T-cell (primary cell): ENCODE data around the gene CPNE8. TPM values are rescaled to one million over a fixed set of nuclear protein-coding genes. Genes with fewer than 3 reads are reported as not detected.

Experiments
- ATAC-seq, 4 experiments: fragments of 200-7000 bp in 3 of 4; fragments of 150-1000 bp in 1 of 4; cut with Tn5 transposase; replicated peaks in 1 of 4; 1 replicate in 3 of 4; 2 replicates in 1 of 4; pipeline ENCODE4 v1.10.0; 2021; ENCODE audit warnings: moderate library complexity in 3 of 4, mild to moderate bottlenecking in 2 of 4, moderate number of reproducible peaks in 1 of 4
- CTCF ChIA-PET, 2 donors: fragments of 300-600 bp; sonication (Branson Sonifier 250); formaldehyde crosslinking; loops; one replicate each; lab custom pipeline; 2022; ENCODE audit warnings: antibody characterized with exemption in 2 of 2; lab: Charles Lee
- POLR2A ChIA-PET, 2 donors: fragments of 300-600 bp; sonication (Branson Sonifier 250); formaldehyde crosslinking; loops; one replicate each; lab custom pipeline; 2022; ENCODE audit warnings: antibody characterized with exemption in 2 of 2; lab: Charles Lee
- DNase-seq, 35 experiments: peaks; one replicate each; pipeline versions ENCODE4 v3.0.0 to v3.0.0-alpha.2; 2013 to 2023
- H3K27ac ChIP-seq: one replicate; pipeline ENCODE4 v1.5.1; 2013; ENCODE audit warnings: low read length
- H3K27me3 ChIP-seq, 2 experiments: replicated peaks in 1 of 2; 1 replicate in 1 of 2; 2 replicates in 1 of 2; pipeline versions ENCODE4 v1.6.1 to v1.7.0; 2013; ENCODE audit warnings: low read length in 1 of 2, mixed read lengths in 1 of 2; ENCODE audit not compliant: control insufficient read depth in 2 of 2, insufficient read depth in 2 of 2; ENCODE audit errors: extremely low read depth in 1 of 2
- H3K36me3 ChIP-seq, 2 donors: 1 replicate in 1 of 2; 2 replicates in 1 of 2; pipeline versions ENCODE4 v1.6.1 to v1.7.0; 2013; ENCODE audit warnings: low read length in 1 of 2; ENCODE audit not compliant: control insufficient read depth in 2 of 2, insufficient read depth in 1 of 2; ENCODE audit errors: extremely low read depth in 1 of 2
- H3K4me1 ChIP-seq, 2 experiments: 1 replicate in 1 of 2; 2 replicates in 1 of 2; pipeline versions ENCODE4 v1.6.1 to v1.7.0; 2013; ENCODE audit warnings: low read length in 2 of 2, mixed read lengths in 1 of 2; ENCODE audit not compliant: insufficient read depth in 2 of 2, control insufficient read depth in 1 of 2; ENCODE audit errors: extremely low read depth in 1 of 2
- H3K4me3 ChIP-seq, 2 donors: 1 replicate in 1 of 2; 2 replicates in 1 of 2; pipeline versions ENCODE4 v1.5.1 to v1.7.0; 2013; ENCODE audit warnings: mild to moderate bottlenecking in 2 of 2, low read length in 1 of 2, moderate library complexity in 1 of 2; ENCODE audit not compliant: control insufficient read depth in 1 of 2; ENCODE audit errors: extremely low read depth in 1 of 2
- H3K9me3 ChIP-seq: 2 replicates; pipeline ENCODE4 v1.7.0; 2013
- H3K27ac Mint-ChIP-seq, 2 donors: one replicate each; pipeline ENCODE4 v1.8.0; 2020 to 2021; ENCODE audit warnings: mild to moderate bottlenecking in 2 of 2, mixed read lengths in 2 of 2
- H3K27me3 Mint-ChIP-seq, 2 donors: one replicate each; pipeline ENCODE4 v1.8.0; 2021 to 2022; ENCODE audit warnings: mixed read lengths in 2 of 2
- H3K36me3 Mint-ChIP-seq: one replicate; pipeline ENCODE4 v1.8.0; 2021; ENCODE audit warnings: mixed read lengths
- H3K4me1 Mint-ChIP-seq, 3 donors: one replicate each; pipeline ENCODE4 v1.8.0; 2020 to 2022; ENCODE audit warnings: mixed read lengths in 3 of 3, mild to moderate bottlenecking in 1 of 3
- H3K4me3 Mint-ChIP-seq, 3 donors: one replicate each; pipeline ENCODE4 v1.8.0; 2020 to 2022; ENCODE audit warnings: mild to moderate bottlenecking in 3 of 3, mixed read lengths in 3 of 3, moderate library complexity in 3 of 3
- H3K9me3 Mint-ChIP-seq, 3 donors: one replicate each; pipeline ENCODE4 v1.8.0; 2020 to 2022; ENCODE audit warnings: mixed read lengths in 3 of 3
- WGBS: methylation state at CpG from one replicate; pipeline ENCODE4 v1.1.5; 2013; ENCODE audit warnings: missing lambda C conversion rate; ENCODE audit not compliant: insufficient coverage; 5-methylcytosine and 5-hydroxymethylcytosine counted together
- total RNA-seq, 35 experiments: library from RNA in 6 of 35; stranded (reverse) in 6 of 35; fragments of 120-200 nt in 1 of 35; gene quantifications; one replicate each; pipeline versions ENCODE4 v1.2.1 to v1.2.4 and lab custom pipeline; 2013 to 2026

The CPNE8 gene
- total RNA-seq, 5 donors from 2014 or later (not counting 1 experiment from before 2014, with no cell fraction given), result 1.8 to 6.1 (median 2.3) TPM

GRCh38 chr12:38889297-38889815 is 16.0 kb downstream of the CPNE8 start:
- DNase-seq (no peak), ATAC-seq (no peak)
- ChIA-PET CTCF (no interaction called here), POLR2A (no interaction called here)
- no peak overlapping the region for H3K4me3 Mint-ChIP-seq
- H3K9me3 ChIP-seq, result no peaks in the 10 kb centered on the region
- H3K4me1 Mint-ChIP-seq, result no peaks in the 10 kb centered on the region
- H3K36me3 Mint-ChIP-seq, result no peaks in the 10 kb centered on the region
- H3K36me3 ChIP-seq, result no peaks in the 10 kb centered on the region
- 76% methylated on average over 4 of the region's 5 CpGs for WGBS
- no peak overlapping the region for H3K27ac Mint-ChIP-seq
- H3K9me3 Mint-ChIP-seq, result peaks cover 0 to 8% (median 0%) of the 10 kb centered on the region in 3 donors
- no peaks in the 10 kb centered on the region for H3K27me3 Mint-ChIP-seq
- no peaks in the 10 kb centered on the region for H3K4me1 ChIP-seq
- no peak overlapping the region for H3K4me3 ChIP-seq
- H3K27me3 ChIP-seq, result no peaks in the 10 kb centered on the region
- no peak overlapping the region for H3K27ac ChIP-seq

GRCh38 chr12:38887770-38888169 is 17.6 kb downstream of the CPNE8 start:
- no peak overlapping the region for H3K27ac Mint-ChIP-seq
- no peaks in the 10 kb centered on the region for H3K4me1 Mint-ChIP-seq
- H3K36me3 Mint-ChIP-seq, result no peaks in the 10 kb centered on the region
- Histone ChIP-seq H3K9me3 (no peaks in the 10 kb centered on the region), H3K27me3 (no peaks in the 10 kb centered on the region), H3K27ac (no peak overlapping the region), H3K36me3 (no peaks in the 10 kb centered on the region), H3K4me1 (no peaks in the 10 kb centered on the region), H3K4me3 (no peak overlapping the region)
- H3K9me3 Mint-ChIP-seq, result peaks cover 0 to 8% (median 0%) of the 10 kb centered on the region in 3 donors
- POLR2A ChIA-PET, result no interaction called here
- CTCF ChIA-PET, result no interaction called here
- DNase-seq (no peak), ATAC-seq (no peak)
- no peak overlapping the region for H3K4me3 Mint-ChIP-seq
- WGBS, result 100% methylated on average over 1 of the region's 1 CpG
- no peaks in the 10 kb centered on the region for H3K27me3 Mint-ChIP-seq

GRCh38 chr12:38886931-38887330 is 18.5 kb downstream of the CPNE8 start:
- DNase-seq (no peak), ATAC-seq (no peak)
- Mint-ChIP-seq H3K36me3 (no peaks in the 10 kb centered on the region), H3K4me1 (no peaks in the 10 kb centered on the region), H3K27me3 (no peaks in the 10 kb centered on the region), H3K9me3 (peaks cover 0 to 8% (median 0%) of the 10 kb centered on the region in 3 donors), H3K27ac (no peak overlapping the region), H3K4me3 (no peak overlapping the region)
- POLR2A ChIA-PET, result no interaction called here
- CTCF ChIA-PET, result no interaction called here
- 100% methylated on average over 1 of the region's 1 CpG for WGBS
- H3K4me1 ChIP-seq, result no peaks in the 10 kb centered on the region
- H3K27ac ChIP-seq, result no peak overlapping the region
- H3K27me3 ChIP-seq, result no peaks in the 10 kb centered on the region
- no peak overlapping the region for H3K4me3 ChIP-seq
- H3K36me3 ChIP-seq, result no peaks in the 10 kb centered on the region
- H3K9me3 ChIP-seq, result no peaks in the 10 kb centered on the region

GRCh38 chr12:38886064-38886463 is 19.3 kb downstream of the CPNE8 start:
- CTCF ChIA-PET, result no interaction called here
- no peaks in the 10 kb centered on the region for H3K9me3 ChIP-seq
- no peak overlapping the region for H3K27ac ChIP-seq
- no peaks in the 10 kb centered on the region for H3K27me3 ChIP-seq
- H3K4me3 ChIP-seq, result no peak overlapping the region
- H3K4me1 ChIP-seq, result no peaks in the 10 kb centered on the region
- Mint-ChIP-seq H3K9me3 (peaks cover 0 to 8% (median 0%) of the 10 kb centered on the region in 3 donors), H3K36me3 (no peaks in the 10 kb centered on the region), H3K27ac (no peak overlapping the region), H3K4me1 (no peaks in the 10 kb centered on the region), H3K4me3 (no peak overlapping the region), H3K27me3 (no peaks in the 10 kb centered on the region)
- ATAC-seq (no peak), DNase-seq (no peak)
- POLR2A ChIA-PET, result no interaction called here
- no peaks in the 10 kb centered on the region for H3K36me3 ChIP-seq

GRCh38 chr12:38884666-38885065 is 20.7 kb downstream of the CPNE8 start:
- DNase-seq (no peak), ATAC-seq (no peak)
- ChIA-PET POLR2A (no interaction called here), CTCF (interaction anchor here in 1 of 2 donors (1.0 kb wide), 1 partner anchor 21 kb away, joined by 3 read pairs; no protein-coding TSS in a partner anchor)
- no peaks in the 10 kb centered on the region for H3K27me3 ChIP-seq
- H3K4me3 ChIP-seq, result no peak overlapping the region
- H3K4me1 ChIP-seq, result no peaks in the 10 kb centered on the region
- peaks cover 0 to 8% (median 0%) of the 10 kb centered on the region in 3 donors for H3K9me3 Mint-ChIP-seq
- no CpG with 5 or more reads among the region's 3 CpGs for WGBS
- no peaks in the 10 kb centered on the region for H3K36me3 Mint-ChIP-seq
- no peaks in the 10 kb centered on the region for H3K36me3 ChIP-seq
- H3K27ac Mint-ChIP-seq, result no peak overlapping the region
- no peaks in the 10 kb centered on the region for H3K4me1 Mint-ChIP-seq
- no peaks in the 10 kb centered on the region for H3K27me3 Mint-ChIP-seq
- H3K4me3 Mint-ChIP-seq, result no peak overlapping the region
- no peak overlapping the region for H3K27ac ChIP-seq
- H3K9me3 ChIP-seq, result no peaks in the 10 kb centered on the region

GRCh38 chr12:38883629-38884134 is 21.7 kb downstream of the CPNE8 start:
- POLR2A ChIA-PET, result no interaction called here
- H3K27ac Mint-ChIP-seq, result no peak overlapping the region

More at GRCh38 chr12:38883629-38884134, 21.7 kb downstream of the CPNE8 start:
- no peaks in the 10 kb centered on the region for H3K9me3 Mint-ChIP-seq
- no CpG with 5 or more reads among the region's 3 CpGs for WGBS
- Histone ChIP-seq H3K27ac (no peak overlapping the region), H3K4me3 (no peak overlapping the region), H3K27me3 (no peaks in the 10 kb centered on the region), H3K9me3 (no peaks in the 10 kb centered on the region), H3K4me1 (no peaks in the 10 kb centered on the region), H3K36me3 (no peaks in the 10 kb centered on the region)
- H3K4me1 Mint-ChIP-seq, result no peaks in the 10 kb centered on the region
- no peak overlapping the region for H3K4me3 Mint-ChIP-seq
- no peak for DNase-seq
- H3K36me3 Mint-ChIP-seq, result no peaks in the 10 kb centered on the region
- no peaks in the 10 kb centered on the region for H3K27me3 Mint-ChIP-seq
- no peak for ATAC-seq
- CTCF ChIA-PET, result no interaction called here
